NCI-H2081 treated with DMSO at 0.1 percent for 48 hours (cell line): ENCODE data around the gene LEMD3.

ENCODE experiments used
- DNase-seq: peaks from one replicate; lab custom pipeline; 2025; lab: John Stamatoyannopoulos, UW

LEMD3 gene

GRCh38 chr12:65170209-65170881 lies 962 bp downstream of the LEMD3 start:
- no peak for DNase-seq

- no peak for DNase-seq
Measured at GRCh38 chr12:65171073-65171472, 1.7 kb downstream of the LEMD3 start.

- no peak for DNase-seq
Measured at GRCh38 chr12:65171870-65172269, 2.5 kb downstream of the LEMD3 start.

GRCh38 chr12:65175385-65175784 lies 6.0 kb downstream of the LEMD3 start:
- no peak for DNase-seq

- no peak for DNase-seq
Measured at GRCh38 chr12:65182012-65182739, 12.8 kb downstream of the LEMD3 start.

GRCh38 chr12:65184176-65184857 lies 14.9 kb downstream of the LEMD3 start:
- no peak for DNase-seq

GRCh38 chr12:65184858-65185229 lies 15.5 kb downstream of the LEMD3 start:
- DNase-seq: no peak

- no peak for DNase-seq
Measured at GRCh38 chr12:65187665-65188064, 18.3 kb downstream of the LEMD3 start.

- DNase-seq: no peak
Measured at GRCh38 chr12:65188179-65188701, 18.9 kb downstream of the LEMD3 start.

- no peak for DNase-seq
Measured at GRCh38 chr12:65189028-65189718, 19.8 kb downstream of the LEMD3 start.

- no peak for DNase-seq
Measured at GRCh38 chr12:65192963-65193516, 23.7 kb downstream of the LEMD3 start.

- DNase-seq: no peak
Measured at GRCh38 chr12:65194949-65195348, 25.6 kb downstream of the LEMD3 start.

GRCh38 chr12:65195387-65196055 lies 26.1 kb downstream of the LEMD3 start:
- DNase-seq: no peak

- no peak for DNase-seq
Measured at GRCh38 chr12:65196762-65197567, 27.6 kb downstream of the LEMD3 start.

- no peak for DNase-seq
Measured at GRCh38 chr12:65199604-65200003, 30.2 kb downstream of the LEMD3 start.

- no peak for DNase-seq
Measured at GRCh38 chr12:65200007-65200665, 30.8 kb downstream of the LEMD3 start.

- no peak for DNase-seq
Measured at GRCh38 chr12:65203376-65203775, 34.0 kb downstream of the LEMD3 start.

GRCh38 chr12:65204886-65205525 lies 35.6 kb downstream of the LEMD3 start:
- no peak for DNase-seq

GRCh38 chr12:65205886-65206285 lies 36.5 kb downstream of the LEMD3 start:
- DNase-seq: no peak

GRCh38 chr12:65208125-65208524 lies 38.7 kb downstream of the LEMD3 start:
- no peak for DNase-seq
